SK-N-SH (cell line): ENCODE measurements around the gene HES2. TPM values are rescaled to one million over a fixed set of nuclear protein-coding genes. Genes with fewer than 3 reads are reported as not detected.

Source experiments
- CTCF ChIA-PET: fragments of 300-600, 350-600 bp; formaldehyde crosslinking; extraction: SDS; loops from one replicate; lab custom pipeline; 2021; lab: Yijun Ruan, JAX
- POLR2A ChIA-PET: fragments of 350-600 bp; sonication (Branson Sonifier 250); formaldehyde crosslinking; extraction: SDS; loops from one replicate; lab custom pipeline; 2020; ENCODE audit warnings: antibody characterized with exemption, inconsistent platforms; lab: Yijun Ruan, JAX
- DNase-seq: peaks from one replicate; pipeline ENCODE4 v3.0.0; 2012
- H2AFZ ChIP-seq: fragments of 200-600 bp; sonication (generic); 2 replicates; pipeline ENCODE4 v1.8.1; 2016; ENCODE audit warnings: antibody characterized with exemption, mild to moderate bottlenecking, low read depth
- H3F3A ChIP-seq: fragments of 200-600 bp; sonication (generic); replicated peaks from 2 replicates; pipeline ENCODE3; 2016; ENCODE audit warnings: antibody characterized with exemption, mild to moderate bottlenecking; ENCODE audit not compliant: insufficient read depth
- H3K27ac ChIP-seq, 2 experiments: fragments of 200-500 bp in 1 of 2; fragments of 200-600 bp in 1 of 2; sonication (Bioruptor generic) in 1 of 2; sonication (generic), shearing (Covaris generic) in 1 of 2; 2 replicates each; pipeline versions ENCODE4 v1.5.1 to v1.6.1; 2014 to 2016; ENCODE audit warnings: low read depth in 2 of 2, inconsistent platforms in 1 of 2, low read length in 1 of 2, mild to moderate bottlenecking in 1 of 2, mixed read lengths in 1 of 2
- H3K27me3 ChIP-seq: fragments of 200-600 bp; sonication (generic), shearing (Covaris generic); 2 replicates; pipeline ENCODE4 v1.6.1; 2016; ENCODE audit warnings: mixed run types; ENCODE audit not compliant: insufficient read depth
- H3K36me3 ChIP-seq, 2 experiments: fragments of 200-500 bp in 1 of 2; fragments of 200-600 bp in 1 of 2; sonication (Bioruptor generic) in 1 of 2; sonication (generic) in 1 of 2; replicated peaks in 1 of 2; 2 replicates each; pipeline versions ENCODE3 to v1.5.1; 2014 to 2016; ENCODE audit warnings: low read length in 1 of 2, mild to moderate bottlenecking in 1 of 2; ENCODE audit not compliant: insufficient read depth in 2 of 2, control insufficient read depth in 1 of 2
- H3K4me1 ChIP-seq, 2 experiments: fragments of 200-500 bp in 1 of 2; fragments of 200-600 bp in 1 of 2; sonication (Bioruptor generic) in 1 of 2; sonication (generic), shearing (Covaris generic) in 1 of 2; 2 replicates each; pipeline versions ENCODE4 v1.5.1 to v1.6.1; 2014 to 2016; ENCODE audit warnings: low read depth in 1 of 2, low read length in 1 of 2, mixed run types in 1 of 2; ENCODE audit not compliant: insufficient read depth in 2 of 2, control insufficient read depth in 1 of 2
- H3K4me2 ChIP-seq: fragments of 200-600 bp; sonication (generic), shearing (Covaris generic); 2 replicates; pipeline ENCODE4 v1.6.1; 2017; ENCODE audit warnings: mixed run types
- H3K4me3 ChIP-seq, 2 experiments: fragments of 200-500 bp in 1 of 2; fragments of 200-600 bp in 1 of 2; sonication (Bioruptor generic) in 1 of 2; sonication (generic), shearing (Covaris generic) in 1 of 2; 2 replicates each; pipeline versions ENCODE4 v1.5.1 to v1.8.1; 2014 to 2016; ENCODE audit warnings: low read depth in 2 of 2, inconsistent platforms in 1 of 2, low read length in 1 of 2, mild to moderate bottlenecking in 1 of 2, mixed read lengths in 1 of 2, moderate library complexity in 1 of 2
- H3K79me2 ChIP-seq: fragments of 200-600 bp; sonication (generic); 2 replicates; pipeline ENCODE4 v1.8.1; 2017; ENCODE audit warnings: mild to moderate bottlenecking; ENCODE audit not compliant: insufficient read depth
- H3K9ac ChIP-seq: fragments of 200-600 bp; sonication (generic); 2 replicates; pipeline ENCODE4 v1.6.1; 2017; ENCODE audit warnings: mixed run types
- H3K9me2 ChIP-seq: fragments of 200-600 bp; sonication (generic); 2 replicates; pipeline ENCODE4 v1.6.1; 2017; ENCODE audit warnings: mixed run types
- H3K9me3 ChIP-seq: fragments of 200-600 bp; sonication (generic); 2 replicates; pipeline ENCODE4 v1.6.1; 2017; ENCODE audit warnings: mixed run types, mild to moderate bottlenecking, moderate library complexity
- H4K20me1 ChIP-seq: fragments of 200-600 bp; sonication (generic); 2 replicates; pipeline ENCODE4 v1.6.1; 2017; ENCODE audit warnings: mild to moderate bottlenecking, mixed run types; ENCODE audit not compliant: insufficient read depth
- ELF1 ChIP-seq: IDR thresholded peaks from 2 replicates; pipeline ENCODE4 v1.4.0; 2012
- EZH2phosphoT487 ChIP-seq: fragments of 200-600 bp; sonication (generic); IDR thresholded peaks from 2 replicates; pipeline ENCODE4 v1.6.1; 2017; ENCODE audit warnings: low read depth, mixed run types, mild to moderate bottlenecking, antibody characterized with exemption, moderate library complexity, borderline replicate concordance
- FOXM1 ChIP-seq: IDR thresholded peaks from 2 replicates; pipeline ENCODE4 v1.4.0; 2012; ENCODE audit warnings: low read depth, mild to moderate bottlenecking
- GABPA ChIP-seq: IDR thresholded peaks from 2 replicates; pipeline ENCODE4 v1.4.0; 2012; ENCODE audit warnings: low read depth, mild to moderate bottlenecking
- GATA2 ChIP-seq: sonication (generic); formaldehyde crosslinking; IDR thresholded peaks from 2 replicates; pipeline ENCODE4 v1.5.0; 2020; ENCODE audit warnings: mild to moderate bottlenecking, missing genetic modification reagents
- JUND ChIP-seq: IDR thresholded peaks from 2 replicates; pipeline ENCODE4 v1.4.0; 2012
- MEF2A ChIP-seq: IDR thresholded peaks from 2 replicates; pipeline ENCODE4 v1.4.0; 2012; ENCODE audit warnings: low read depth, borderline replicate concordance
- RCOR1 ChIP-seq: fragments of 150-350 bp; IDR thresholded peaks from 2 replicates; pipeline ENCODE4 v1.6.1; 2017; ENCODE audit warnings: antibody characterized with exemption, low read length
- RFX5 ChIP-seq: IDR thresholded peaks from 2 replicates; pipeline ENCODE4 v1.6.1; 2012; ENCODE audit warnings: mild to moderate bottlenecking, improper control_type of control experiment, low read length
- SMC3 ChIP-seq: IDR thresholded peaks from 2 replicates; pipeline ENCODE4 v1.6.1; 2012; ENCODE audit warnings: low read depth, low read length, improper control_type of control experiment
- TAF1 ChIP-seq: IDR thresholded peaks from 2 replicates; pipeline ENCODE4 v1.6.1; 2012; ENCODE audit warnings: low read depth, mild to moderate bottlenecking, low read length, moderate library complexity, borderline replicate concordance
- TCF12 ChIP-seq: IDR thresholded peaks from 2 replicates; pipeline ENCODE4 v1.4.0; 2012
- TEAD4 ChIP-seq: IDR thresholded peaks from 2 replicates; pipeline ENCODE4 v1.4.0; 2012; ENCODE audit warnings: mild to moderate bottlenecking, borderline replicate concordance; ENCODE audit not compliant: insufficient read depth
- USF1 ChIP-seq: IDR thresholded peaks from 2 replicates; pipeline ENCODE4 v1.4.0; 2012; ENCODE audit warnings: low read depth, borderline replicate concordance
- WGBS: methylation state at CpG from one replicate; pipeline ENCODE4 v1.1.6; 2017; ENCODE audit warnings: low lambda C conversion rate; 5-methylcytosine and 5-hydroxymethylcytosine counted together
- polyA plus RNA-seq, 3 experiments: library from polyadenylated mRNA; depleted of rRNA; stranded (reverse); fragments of >200 nt; gene quantifications; 2 replicates each; pipeline ENCODE4 v1.2.3, GENCODE V29; 2012
- TF ChIP-seq, protein P1 (sequence below): IDR thresholded peaks from 2 replicates; pipeline ENCODE4 v1.4.0; 2012; ENCODE audit warnings: low read depth

Gene HES2
- polyA plus RNA-seq, 1 of the 3 experiments (the other 2 are of a cell fraction): 0.03 TPM

GRCh38 chr1:6462412-6463119 lies 42.8 kb upstream of the HES2 start:
- no peaks in the 10 kb centered on the region for H3K9me3 ChIP-seq
- CTCF ChIA-PET: interaction anchor here (0.8 to 2.0 kb wide), 9 partner anchors 8 to 215 kb away, joined by 3 to 7 read pairs (median 3); partner anchors contain the start of gene NOL9
- H3K4me1 ChIP-seq: no peaks in the 10 kb centered on the region
- H3K36me3 ChIP-seq: peaks cover 0 to 16% of the 10 kb centered on the region in 2 experiments
- WGBS: 87% methylated on average over 4 of the region's 13 CpGs
- H2AFZ ChIP-seq: no peak overlapping the region
- H3K9ac ChIP-seq: no peak overlapping the region
- no peak overlapping the region for H3K4me2 ChIP-seq
- POLR2A ChIA-PET: no interaction called here
- H3K27ac ChIP-seq: no peak overlapping the region
- no peaks in the 10 kb centered on the region for H3K9me2 ChIP-seq
- no peaks in the 10 kb centered on the region for H3F3A ChIP-seq
- no peaks in the 10 kb centered on the region for H4K20me1 ChIP-seq
- H3K27me3 ChIP-seq: no peaks in the 10 kb centered on the region
- no peak overlapping the region for H3K4me3 ChIP-seq
- no peak for DNase-seq
- no peak for TF ChIP-seq ELF1
- H3K79me2 ChIP-seq: no peaks in the 10 kb centered on the region

DNA sequence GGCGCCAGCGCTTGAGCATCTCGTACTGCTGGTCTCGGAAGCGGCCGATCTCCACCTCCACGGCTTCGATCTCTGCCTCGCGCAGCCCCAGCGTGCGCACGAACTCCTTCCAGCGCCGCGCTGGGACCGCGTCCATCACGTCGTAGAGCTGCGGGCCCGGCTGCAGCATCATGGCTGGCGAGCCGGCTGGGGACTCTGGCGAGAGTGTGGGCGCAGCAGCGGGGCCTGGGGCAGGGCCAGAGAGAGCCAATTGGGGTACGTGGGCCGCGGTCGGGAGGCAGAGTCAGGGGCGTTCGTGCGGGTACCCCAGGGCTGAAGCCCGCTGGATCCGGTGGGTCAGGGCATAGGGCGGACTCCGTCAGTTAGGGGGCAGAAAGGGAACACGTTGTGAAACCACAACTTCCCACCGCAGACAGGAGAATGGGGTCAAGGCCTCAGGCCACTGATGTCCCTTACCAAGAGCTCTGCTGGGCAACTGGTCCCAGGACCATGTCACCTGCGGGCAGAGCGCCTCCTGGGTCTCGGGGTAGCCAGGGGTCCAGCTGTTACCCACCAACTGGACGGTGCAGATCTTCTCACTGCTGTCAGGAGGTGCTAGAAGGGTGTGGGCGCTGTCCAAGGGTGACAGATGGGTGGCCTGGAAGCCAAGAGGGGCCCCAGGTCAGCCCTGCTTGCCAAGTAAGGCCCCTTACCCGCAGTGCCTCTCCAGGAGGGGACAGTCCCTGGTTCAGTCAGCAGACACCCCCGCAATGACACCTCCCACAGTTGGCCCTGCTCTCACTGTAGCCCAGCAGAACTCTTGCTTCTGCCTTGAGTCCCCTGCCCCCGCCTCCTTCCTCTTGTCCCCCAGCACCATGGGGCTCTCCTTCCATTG lies 42.1 kb upstream of the HES2 start:
- Histone ChIP-seq H3K4me2 (no peak overlapping the region), H3K27me3 (no peaks in the 10 kb centered on the region), H3K9ac (no peak overlapping the region), H3K9me2 (no peaks in the 10 kb centered on the region), H2AFZ (no peak overlapping the region), H3K4me3 (no peak overlapping the region), H3F3A (no peaks in the 10 kb centered on the region), H3K36me3 (peaks cover 0 to 15% of the 10 kb centered on the region in 2 experiments), H3K79me2 (no peaks in the 10 kb centered on the region)
- CTCF ChIA-PET: interaction anchor here (0.8 to 2.0 kb wide), 6 partner anchors 14 to 215 kb away, joined by 3 to 7 read pairs (median 4); partner anchors contain the start of gene NOL9
- DNase-seq: no peak
- POLR2A ChIA-PET: no interaction called here
- WGBS: 97% methylated on average over 34 of the region's 48 CpGs
- TF ChIP-seq FOXM1 (no peak), EZH2phosphoT487 (no peak), TCF12 (no peak), SMC3 (no peak), USF1 (no peak), TAF1 (no peak), RFX5 (no peak), GATA2 (CRISPR knock-in tag) (no peak), TEAD4 (no peak), ELF1 (no peak), JUND (no peak), RCOR1 (no peak), GABPA (no peak), MEF2A (no peak)
- TF ChIP-seq, protein P1, sequence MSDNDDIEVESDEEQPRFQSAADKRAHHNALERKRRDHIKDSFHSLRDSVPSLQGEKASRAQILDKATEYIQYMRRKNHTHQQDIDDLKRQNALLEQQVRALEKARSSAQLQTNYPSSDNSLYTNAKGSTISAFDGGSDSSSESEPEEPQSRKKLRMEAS: no peak
- TF ChIP-seq, all 33 proteins: peak for 0
- H3K27ac ChIP-seq: no peak overlapping the region
- H4K20me1 ChIP-seq: no peaks in the 10 kb centered on the region
- no peaks in the 10 kb centered on the region for H3K4me1 ChIP-seq
- H3K9me3 ChIP-seq: no peaks in the 10 kb centered on the region
